Hematopoietic multipotent progenitor cell (in vitro differentiated cells): ENCODE data around the gene HAPSTR1. TPM values are rescaled to one million over a fixed set of nuclear protein-coding genes. Genes with fewer than 3 reads are reported as not detected.
A peak's percentile ranks its signal among the peaks of the same experiment; 100 is the strongest.

Source experiments
- DNase-seq, 3 donors: peaks; one replicate each; pipeline ENCODE4 v3.0.0-alpha.2; 2011 to 2015; ENCODE audit warnings: low read depth in 2 of 3, low spot score in 2 of 3
- total RNA-seq: library from RNA; depleted of rRNA; stranded (reverse); fragments of >200 nt; gene quantifications from one replicate; pipeline ENCODE4 v1.2.3, GENCODE V29; 2012

The HAPSTR1 gene
- total RNA-seq, 1 donor = 49.3 TPM

- DNase-seq = no peak
These were observed 26.7 kb downstream of the HAPSTR1 start for GRCh38 chr16:9118170-9118569.

GRCh38 chr16:9119795-9120194 lies 28.4 kb downstream of the HAPSTR1 start:
- no peak for DNase-seq

- DNase-seq = no peak
These were observed 30.9 kb downstream of the HAPSTR1 start for GRCh38 chr16:9122342-9122741.

- DNase-seq = no peak
These were observed 31.5 kb downstream of the HAPSTR1 start for GRCh38 chr16:9122969-9123368.

- no peak for DNase-seq
These were observed 32.0 kb downstream of the HAPSTR1 start for GRCh38 chr16:9123401-9123800.

GRCh38 chr16:9123871-9124270 lies 32.4 kb downstream of the HAPSTR1 start:
- DNase-seq = peak in 2 of 3 donors; percentile 67 to 77

- DNase-seq = no peak
These were observed 33.0 kb downstream of the HAPSTR1 start for GRCh38 chr16:9124444-9124843.

- DNase-seq = no peak
These were observed 33.6 kb downstream of the HAPSTR1 start for GRCh38 chr16:9124908-9125584.

GRCh38 chr16:9125658-9126505 lies 34.4 kb downstream of the HAPSTR1 start:
- DNase-seq = no peak

GRCh38 chr16:9126609-9127008 lies 35.2 kb downstream of the HAPSTR1 start:
- DNase-seq = no peak

GRCh38 chr16:9128346-9129342 lies 37.2 kb downstream of the HAPSTR1 start:
- DNase-seq = no peak

- DNase-seq = no peak
These were observed 42.9 kb downstream of the HAPSTR1 start for GRCh38 chr16:9134306-9134705.

GRCh38 chr16:9134739-9135138 lies 43.3 kb downstream of the HAPSTR1 start:
- DNase-seq = peak in 2 of 3 donors; percentile 74 to 85

GRCh38 chr16:9135797-9136196 lies 44.4 kb downstream of the HAPSTR1 start:
- peak in 2 of 3 donors; percentile 42 to 52 for DNase-seq

GRCh38 chr16:9136596-9136995 lies 45.2 kb downstream of the HAPSTR1 start:
- no peak for DNase-seq

GRCh38 chr16:9138021-9138680 lies 46.7 kb downstream of the HAPSTR1 start:
- no peak for DNase-seq

- DNase-seq = peak in 2 of 3 donors; percentile 71 to 72
These were observed 47.5 kb downstream of the HAPSTR1 start for GRCh38 chr16:9138731-9139501.

- peak in 1 of 3 donors; percentile 37 for DNase-seq
These were observed 48.5 kb downstream of the HAPSTR1 start for GRCh38 chr16:9139965-9140364.
